Esophagus squamous epithelium (tissue), 4 donors: ENCODE results near the gene PRKCA.

Source experiments
- CTCF ChIP-seq, 6 experiments: fragments of 450-650 bp in 4 of 6; fragments of 200-600 bp in 2 of 6; sonication (generic) in 2 of 6; IDR thresholded peaks; one replicate each; pipeline ENCODE4 v1.5.1; 2016 to 2019; ENCODE audit warnings: antibody characterized with exemption in 6 of 6, mild to moderate bottlenecking in 4 of 6, moderate library complexity in 4 of 6
- POLR2A ChIP-seq, 4 donors: fragments of 450-650 bp; IDR thresholded peaks; one replicate each; pipeline ENCODE4 v1.6.1; 2017; ENCODE audit warnings: antibody characterized with exemption in 4 of 4, mild to moderate bottlenecking in 4 of 4, moderate library complexity in 3 of 4

GRCh38 chr17:66337268-66337667 is 34.9 kb downstream of the PRKCA start:
- no peak for TF ChIP-seq CTCF (IDR thresholded peaks at IDR 0.05)
- TF ChIP-seq POLR2A (IDR thresholded peaks at IDR 0.05), result no peak
